Right cardiac atrium (tissue), 5 donors: ENCODE measurements around the gene SMIM44. TPM values are rescaled to one million over a fixed set of nuclear protein-coding genes. Genes with fewer than 3 reads are reported as not detected.

Experiments used
- ATAC-seq, 2 donors: fragments of 200-7000 bp; cut with Tn5 transposase; one replicate each; pipeline versions ENCODE4 v1.8.0 to v1.9.1; 2020; ENCODE audit warnings: moderate library complexity in 2 of 2, mild to moderate bottlenecking in 1 of 2
- DNase-seq, 3 donors: peaks; one replicate each; pipeline ENCODE4 v3.0.0-alpha.2; 2020
- H3K27ac ChIP-seq: one replicate; pipeline ENCODE4 v1.5.1; 2013; ENCODE audit warnings: mild to moderate bottlenecking, low read length, control low read depth, moderate library complexity
- H3K27me3 ChIP-seq: one replicate; pipeline ENCODE4 v1.6.1; 2013; ENCODE audit not compliant: control insufficient read depth, insufficient read depth
- H3K4me1 ChIP-seq: one replicate; pipeline ENCODE4 v1.6.1; 2013; ENCODE audit warnings: low read length; ENCODE audit not compliant: control insufficient read depth, insufficient read depth
- H3K4me3 ChIP-seq: one replicate; pipeline ENCODE4 v1.5.1; 2013; ENCODE audit warnings: low read length, control low read depth
- H3K9me3 ChIP-seq: one replicate; pipeline ENCODE4 v1.6.1; 2013; ENCODE audit warnings: low read length; ENCODE audit not compliant: control insufficient read depth
- WGBS: extraction: QIAGEN DNeasy Blood & Tissue Kit; methylation state at CpG from one replicate; pipeline ENCODE4 v1.1.7; 2013; 5-methylcytosine and 5-hydroxymethylcytosine counted together
- intact Hi-C, 4 donors: fragments of 100-400 bp; cut with DNase I; formaldehyde crosslinking; loops; one replicate each; pipeline versions ENCODE4 v1.11.0 to v1.14.0; 2022 to 2023
- polyA plus RNA-seq: library from polyadenylated mRNA; stranded (reverse); fragments of 200-250 nt; gene quantifications from one replicate; pipeline ENCODE4 v1.2.3, GENCODE V29; 2013
- total RNA-seq, 4 donors: library from RNA; stranded (reverse); fragmentation: NEBNext Ultra II Directional; extraction: Animal tissue kit (Norgen Biotek cat#: 25700); gene quantifications; one replicate each; pipeline ENCODE4 v1.2.1, GENCODE V29; 2021
- donor health status: healthy with polysubstance abuse.
- donor health status: DM: no; HTN: yes; CAD: no.
- donor health status: DM: no; HTN: no; CAD: no.
- donor health status: DM: no; HTN: yes; CAD: no; lungs with severe emphysema.
- donor health status: DM: yes; HTN: yes; CAD: no.

SMIM44 gene
- total and polyA plus RNA-seq, 5 donors = not detected

GRCh38 chr19:3441986-3442329 is 41.3 kb downstream of the SMIM44 start:
- WGBS = 64% methylated on average over 14 of the region's 14 CpGs
- Histone ChIP-seq H3K4me1 (peaks cover 12% of the 10 kb centered on the region), H3K27me3 (no peaks in the 10 kb centered on the region), H3K4me3 (no peak overlapping the region), H3K9me3 (no peaks in the 10 kb centered on the region), H3K27ac (no peak overlapping the region)
- intact Hi-C loops = no loop called here
- DNase-seq = no peak
- ATAC-seq = no peak

GRCh38 chr19:3441089-3441985 is 41.9 kb downstream of the SMIM44 start:
- WGBS = 70% methylated on average over 25 of the region's 25 CpGs
- Histone ChIP-seq H3K4me1 (peaks cover 12% of the 10 kb centered on the region), H3K27me3 (no peaks in the 10 kb centered on the region), H3K9me3 (no peaks in the 10 kb centered on the region), H3K4me3 (no peak overlapping the region), H3K27ac (no peak overlapping the region)
- DNase-seq (peak in 2 of 3 donors; percentile 55 to 59), ATAC-seq (peak in 1 of 2 donors; percentile 3)
- intact Hi-C loops = no loop called here

- H3K9me3 ChIP-seq = no peaks in the 10 kb centered on the region
- no peak overlapping the region for H3K27ac ChIP-seq
- H3K27me3 ChIP-seq = no peaks in the 10 kb centered on the region
- intact Hi-C loops = no loop called here
- ATAC-seq (no peak), DNase-seq (peak in 2 of 3 donors; percentile 76 to 82)
- no peak overlapping the region for H3K4me3 ChIP-seq
- peaks cover 10% of the 10 kb centered on the region for H3K4me1 ChIP-seq
- WGBS = 74% methylated on average over 13 of the region's 13 CpGs
Measured at GRCh38 chr19:3440082-3440481, 43.2 kb downstream of the SMIM44 start.

- no peaks in the 10 kb centered on the region for H3K27me3 ChIP-seq
- peak; percentile 98 to 99 (median 99) for DNase-seq
- H3K4me3 ChIP-seq = peak overlapping the region; percentile 23
- peak overlapping the region; percentile 93 for H3K27ac ChIP-seq
- H3K4me1 ChIP-seq = no peaks in the 10 kb centered on the region
- intact Hi-C loops = loop anchor here in 2 of 4 donors (5.0 kb wide), 2 partner anchors 32 to 108 kb away; no protein-coding TSS in a partner anchor
- H3K9me3 ChIP-seq = no peaks in the 10 kb centered on the region
- 3% methylated on average over 67 of the region's 67 CpGs for WGBS
- ATAC-seq = peak; percentile 96
Measured at GRCh38 chr19:3434630-3435553, 48.3 kb downstream of the SMIM44 start.

- Histone ChIP-seq H3K9me3 (no peaks in the 10 kb centered on the region), H3K27me3 (no peaks in the 10 kb centered on the region), H3K4me3 (no peak overlapping the region), H3K4me1 (no peaks in the 10 kb centered on the region), H3K27ac (peak overlapping the region; percentile 93)
- WGBS = 95% methylated on average over 11 of the region's 11 CpGs
- ATAC-seq (no peak), DNase-seq (no peak)
- intact Hi-C loops = loop anchor here in 2 of 4 donors (5.0 kb wide), 2 partner anchors 33 to 107 kb away; no protein-coding TSS in a partner anchor
Measured at GRCh38 chr19:3433805-3434540, 49.3 kb downstream of the SMIM44 start.

- Histone ChIP-seq H3K27ac (peak overlapping the region; percentile 54), H3K4me1 (no peaks in the 10 kb centered on the region), H3K4me3 (no peak overlapping the region), H3K9me3 (no peaks in the 10 kb centered on the region), H3K27me3 (no peaks in the 10 kb centered on the region)
- intact Hi-C loops = loop anchor here in 2 of 4 donors (5.0 kb wide), 2 partner anchors 34 to 106 kb away; no protein-coding TSS in a partner anchor
- ATAC-seq (no peak), DNase-seq (no peak)
- 66% methylated on average over 12 of the region's 12 CpGs for WGBS
Measured at GRCh38 chr19:3433313-3433712, 49.9 kb downstream of the SMIM44 start.

Other genes with a start within 250 kb of the SMIM44 start
- gene NFIC, start 116.9 kb downstream of the SMIM44 start, total RNA-seq = 100 to 1,000 TPM; 175 to 223 (median 188) TPM
- 186 TPM for gene NFIC, start 116.9 kb downstream of the SMIM44 start, polyA plus RNA-seq
- not detected for gene SMIM24, start 2.9 kb downstream of the SMIM44 start, total RNA-seq
- not detected for gene SMIM24, start 2.9 kb downstream of the SMIM44 start, polyA plus RNA-seq
- 10 to 100 TPM in 3 of 4 donors, 1 to 10 TPM in 1; 9.8 to 14.2 (median 11.4) TPM for gene DOHH, start 17.2 kb upstream of the SMIM44 start, total RNA-seq
- gene DOHH, start 17.2 kb upstream of the SMIM44 start, polyA plus RNA-seq = 14.8 TPM
- 10 to 100 TPM; 18.6 to 23.3 (median 21.8) TPM for gene FZR1, start 22.9 kb upstream of the SMIM44 start, total RNA-seq
- gene FZR1, start 22.9 kb upstream of the SMIM44 start, polyA plus RNA-seq = 14.3 TPM
- gene TEKTIP1, start 55.7 kb upstream of the SMIM44 start, total RNA-seq = 1 to 10 TPM in 1 of 4 donors, under 1 TPM in 1, not detected in 2; 0.97 to 1.2 TPM
- gene TEKTIP1, start 55.7 kb upstream of the SMIM44 start, polyA plus RNA-seq = 0.20 TPM
- gene MFSD12, start 74.1 kb upstream of the SMIM44 start, total RNA-seq = 10 to 100 TPM; 20.6 to 31.7 (median 29.6) TPM
- gene MFSD12, start 74.1 kb upstream of the SMIM44 start, polyA plus RNA-seq = 21.3 TPM
- gene HMG20B, start 89.5 kb upstream of the SMIM44 start, total RNA-seq = 10 to 100 TPM; 35.7 to 46.0 (median 36.2) TPM
- 50.5 TPM for gene HMG20B, start 89.5 kb upstream of the SMIM44 start, polyA plus RNA-seq
- gene GIPC3, start 102.0 kb upstream of the SMIM44 start, total RNA-seq = 1 to 10 TPM in 2 of 4 donors, under 1 TPM in 2; 0.89 to 2.1 (median 1.2) TPM
- gene GIPC3, start 102.0 kb upstream of the SMIM44 start, polyA plus RNA-seq = 1.2 TPM
- gene TBXA2R, start 123.4 kb upstream of the SMIM44 start, total RNA-seq = 1 to 10 TPM; 1.3 to 2.2 (median 2.0) TPM
- 1.8 TPM for gene TBXA2R, start 123.4 kb upstream of the SMIM44 start, polyA plus RNA-seq
- 10 to 100 TPM; 13.8 to 17.8 (median 14.4) TPM for gene CACTIN, start 143.3 kb upstream of the SMIM44 start, total RNA-seq
- gene CACTIN, start 143.3 kb upstream of the SMIM44 start, polyA plus RNA-seq = 13.5 TPM
- gene PIP5K1C, start 217.0 kb upstream of the SMIM44 start, total RNA-seq = 10 to 100 TPM; 38.8 to 48.3 (median 40.4) TPM
- gene PIP5K1C, start 217.0 kb upstream of the SMIM44 start, polyA plus RNA-seq = 31.4 TPM
- not detected for gene TJP3, start 224.9 kb upstream of the SMIM44 start, total RNA-seq
- 0.05 TPM for gene TJP3, start 224.9 kb upstream of the SMIM44 start, polyA plus RNA-seq